Naive thymus-derived CD8-positive, alpha-beta T cell (primary cell): Measurements from ENCODE around the gene UBE2I. TPM values are rescaled to one million over a fixed set of nuclear protein-coding genes. Genes with fewer than 3 reads are reported as not detected.

Experiments used
- ATAC-seq, 2 donors: fragments of 150-1000 bp; cut with Tn5 transposase in 1 of 2; sonication (Bioruptor Pico), chemical (Tn5 transposase) in 1 of 2; 1 replicate in 1 of 2; 2 replicates in 1 of 2; pipeline ENCODE4 v1.10.0; 2021; ENCODE audit warnings: mild to moderate bottlenecking in 2 of 2, moderate library complexity in 2 of 2
- POLR2A ChIA-PET: fragments of 350-600 bp; sonication (Branson Sonifier 250); formaldehyde crosslinking; loops from one replicate; lab custom pipeline; 2021; ENCODE audit warnings: antibody characterized with exemption; lab: Charles Lee
- DNase-seq, 10 donors: peaks; one replicate each; pipeline versions ENCODE4 v3.0.0 to v3.0.0-alpha.2; 2020 to 2022
- H3K27ac Mint-ChIP-seq, 10 donors: one replicate each; pipeline ENCODE4 v1.8.0; 2020 to 2022; ENCODE audit warnings: mild to moderate bottlenecking in 10 of 10, mixed read lengths in 10 of 10, moderate library complexity in 4 of 10, inconsistent platforms in 1 of 10
- H3K27me3 Mint-ChIP-seq, 5 donors: one replicate each; pipeline ENCODE4 v1.8.0; 2021 to 2022; ENCODE audit warnings: mixed read lengths in 5 of 5
- H3K36me3 Mint-ChIP-seq, 3 donors: one replicate each; pipeline ENCODE4 v1.8.0; 2020 to 2022; ENCODE audit warnings: mixed read lengths in 3 of 3, mild to moderate bottlenecking in 2 of 3, inconsistent platforms in 1 of 3
- H3K4me1 Mint-ChIP-seq, 4 donors: one replicate each; pipeline ENCODE4 v1.8.0; 2021 to 2022; ENCODE audit warnings: mixed read lengths in 4 of 4
- H3K4me3 Mint-ChIP-seq, 10 donors: one replicate each; pipeline ENCODE4 v1.8.0; 2020 to 2022; ENCODE audit warnings: mild to moderate bottlenecking in 10 of 10, mixed read lengths in 10 of 10, moderate library complexity in 6 of 10, inconsistent platforms in 1 of 10
- H3K9me3 Mint-ChIP-seq, 9 donors: one replicate each; pipeline ENCODE4 v1.8.0; 2020 to 2022; ENCODE audit warnings: mixed read lengths in 9 of 9, mild to moderate bottlenecking in 3 of 9, inconsistent platforms in 1 of 9, moderate library complexity in 1 of 9
- polyA plus RNA-seq, 3 donors: library from polyadenylated mRNA; unstranded; fragments of 300-500 nt; fragmentation: Illumina TruSeq; gene quantifications; one replicate each; pipeline ENCODE4 v1.2.3, GENCODE V29; 2021
- total RNA-seq, 8 experiments: library from RNA in 2 of 8; stranded (reverse) in 2 of 8; gene quantifications; one replicate each; pipeline ENCODE4 v1.2.3 and lab custom pipeline; 2021 to 2026

The UBE2I gene
- total and polyA plus RNA-seq, 5 experiments from 2014 or later: 87.5 to 250 (median 89.6) TPM

DNA sequence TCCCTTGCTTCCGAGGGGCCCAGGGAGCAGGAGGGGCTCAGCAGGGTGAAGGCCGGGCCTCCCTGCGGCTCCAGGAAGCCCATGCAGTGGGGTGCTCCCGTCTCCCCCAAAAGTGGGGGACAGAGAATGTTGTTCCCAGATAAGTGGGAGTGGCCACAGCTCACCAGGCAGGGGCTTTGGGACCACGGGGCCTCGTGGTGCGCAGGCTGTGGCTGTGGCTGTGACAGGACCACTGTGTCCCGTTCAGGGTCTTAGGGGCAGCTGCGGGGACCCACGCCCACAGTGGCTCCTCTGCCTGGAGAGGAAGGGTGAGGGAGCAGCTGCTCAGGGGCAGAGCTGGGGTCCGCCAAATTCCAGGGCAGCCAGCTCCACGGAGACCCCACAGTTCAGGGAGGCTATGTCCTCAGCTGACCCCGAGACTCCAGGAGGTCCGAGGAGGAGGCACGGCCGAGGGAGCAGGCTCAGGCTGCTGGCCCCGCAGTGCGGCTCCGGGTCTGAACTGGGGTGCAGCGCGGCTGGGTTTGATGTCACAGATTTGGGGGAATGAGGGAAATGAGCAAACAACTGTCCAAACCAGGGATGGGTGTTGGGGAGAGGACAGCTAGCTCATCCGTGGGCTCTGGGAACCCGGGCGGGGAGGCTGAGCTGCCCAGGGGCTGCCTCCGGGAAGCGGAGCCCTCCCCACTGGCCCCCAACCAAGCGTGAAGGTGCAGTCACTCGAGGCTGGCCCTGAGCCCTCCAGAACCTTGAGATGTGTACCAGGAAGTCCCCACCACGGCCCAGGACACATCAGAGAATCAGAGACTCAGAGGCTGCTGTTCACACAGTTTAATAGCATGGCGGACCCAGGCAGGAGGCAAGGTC, 30.1 kb upstream of the UBE2I start:
- POLR2A ChIA-PET: no interaction called here
- Mint-ChIP-seq H3K27ac (no peak overlapping the region), H3K27me3 (peaks cover 0 to 36% (median 10%) of the 10 kb centered on the region in 5 donors), H3K9me3 (no peaks in the 10 kb centered on the region), H3K36me3 (no peaks in the 10 kb centered on the region), H3K4me1 (peaks cover 0 to 3% (median 1%) of the 10 kb centered on the region in 4 donors), H3K4me3 (no peak overlapping the region)
- DNase-seq (no peak), ATAC-seq (no peak)

DNA sequence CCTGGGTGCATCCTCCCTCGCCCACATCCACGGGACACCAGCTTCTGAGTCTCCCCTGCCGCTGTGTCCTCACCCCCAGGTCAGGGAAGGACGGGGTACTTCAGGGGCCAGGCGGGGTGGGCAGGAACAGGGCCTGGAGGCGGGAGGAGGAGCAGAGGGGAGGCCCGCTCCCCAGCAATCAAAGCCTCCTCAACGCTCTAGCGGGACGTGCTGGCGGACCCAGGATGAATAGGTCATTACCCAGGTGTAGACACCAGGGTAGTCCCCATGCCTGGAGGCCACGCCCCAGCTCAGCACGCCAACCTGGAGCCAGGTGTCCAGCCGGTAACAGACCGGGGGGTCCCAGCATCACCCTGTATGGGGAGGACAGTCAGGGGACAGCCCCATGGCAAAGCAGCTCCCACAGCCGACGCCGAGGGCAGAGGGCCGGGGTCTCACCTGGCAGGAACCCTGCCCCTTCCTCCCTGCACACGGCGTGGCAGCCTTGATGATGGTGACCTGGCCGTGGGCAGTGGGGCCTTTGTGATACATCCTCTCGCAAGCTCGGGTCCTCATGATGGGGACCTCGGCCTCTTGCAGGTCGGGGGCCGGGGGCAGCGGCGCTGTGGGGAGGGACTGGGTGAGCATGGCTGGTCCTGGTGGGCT, 29.4 kb upstream of the UBE2I start:
- POLR2A ChIA-PET: no interaction called here
- H3K4me1 Mint-ChIP-seq: peaks cover 0 to 3% (median 1%) of the 10 kb centered on the region in 4 donors
- no peak overlapping the region for H3K4me3 Mint-ChIP-seq
- peaks cover 0 to 37% (median 10%) of the 10 kb centered on the region in 5 donors for H3K27me3 Mint-ChIP-seq
- no peak overlapping the region for H3K27ac Mint-ChIP-seq
- DNase-seq: no peak
- ATAC-seq: no peak
- H3K9me3 Mint-ChIP-seq: no peaks in the 10 kb centered on the region
- no peaks in the 10 kb centered on the region for H3K36me3 Mint-ChIP-seq

DNA sequence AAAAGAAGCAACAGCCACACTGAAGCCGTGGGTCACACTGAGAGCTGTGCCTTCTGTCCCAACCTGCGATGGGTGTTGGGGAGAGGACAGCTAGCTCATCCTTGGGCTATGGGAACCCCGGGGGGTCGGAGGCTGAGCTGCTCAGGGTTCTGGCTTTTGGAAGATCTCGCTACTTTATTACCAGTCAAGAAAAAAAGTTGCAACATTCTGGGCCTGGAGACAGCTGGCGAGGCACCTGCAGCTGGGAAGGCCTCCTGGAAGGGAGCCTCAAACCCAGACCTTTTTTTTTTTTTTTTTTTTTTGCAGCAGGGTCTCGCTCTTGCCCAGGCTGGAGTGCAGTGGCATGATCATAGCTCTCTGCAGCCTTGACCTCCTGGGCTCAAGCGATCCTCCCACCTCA, 28.7 kb upstream of the UBE2I start:
- Mint-ChIP-seq H3K27me3 (peaks cover 0 to 30% (median 5%) of the 10 kb centered on the region in 5 donors), H3K9me3 (no peaks in the 10 kb centered on the region), H3K27ac (no peak overlapping the region), H3K4me3 (no peak overlapping the region), H3K4me1 (peaks cover 0 to 3% (median 1%) of the 10 kb centered on the region in 4 donors), H3K36me3 (no peaks in the 10 kb centered on the region)
- POLR2A ChIA-PET: no interaction called here
- no peak for ATAC-seq
- no peak for DNase-seq

DNA sequence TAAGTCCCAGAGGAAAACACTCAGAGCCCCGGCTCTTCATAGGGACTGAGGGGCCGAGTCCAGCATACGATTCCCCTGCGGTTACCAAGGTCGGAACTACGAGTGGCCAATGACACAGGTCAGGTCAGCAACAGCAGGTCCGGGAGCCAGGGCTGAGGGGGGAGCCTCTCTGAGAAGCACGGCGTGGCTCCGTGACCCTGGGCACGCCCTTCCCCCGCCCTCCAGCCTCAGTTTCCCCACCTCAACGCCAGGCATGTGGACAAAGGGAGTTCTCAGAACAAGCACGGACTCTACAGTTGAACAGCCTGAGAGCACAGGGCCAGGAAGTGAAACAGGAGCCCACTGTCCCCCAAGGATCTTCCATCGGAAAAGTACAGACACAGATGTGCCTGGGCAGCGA, 27.9 kb upstream of the UBE2I start:
- Mint-ChIP-seq H3K9me3 (no peaks in the 10 kb centered on the region), H3K27ac (no peak overlapping the region), H3K4me1 (peaks cover 0 to 3% (median 1%) of the 10 kb centered on the region in 4 donors), H3K36me3 (no peaks in the 10 kb centered on the region), H3K4me3 (no peak overlapping the region), H3K27me3 (peaks cover 0 to 25% (median 7%) of the 10 kb centered on the region in 5 donors)
- DNase-seq (no peak), ATAC-seq (no peak)
- POLR2A ChIA-PET: no interaction called here

DNA sequence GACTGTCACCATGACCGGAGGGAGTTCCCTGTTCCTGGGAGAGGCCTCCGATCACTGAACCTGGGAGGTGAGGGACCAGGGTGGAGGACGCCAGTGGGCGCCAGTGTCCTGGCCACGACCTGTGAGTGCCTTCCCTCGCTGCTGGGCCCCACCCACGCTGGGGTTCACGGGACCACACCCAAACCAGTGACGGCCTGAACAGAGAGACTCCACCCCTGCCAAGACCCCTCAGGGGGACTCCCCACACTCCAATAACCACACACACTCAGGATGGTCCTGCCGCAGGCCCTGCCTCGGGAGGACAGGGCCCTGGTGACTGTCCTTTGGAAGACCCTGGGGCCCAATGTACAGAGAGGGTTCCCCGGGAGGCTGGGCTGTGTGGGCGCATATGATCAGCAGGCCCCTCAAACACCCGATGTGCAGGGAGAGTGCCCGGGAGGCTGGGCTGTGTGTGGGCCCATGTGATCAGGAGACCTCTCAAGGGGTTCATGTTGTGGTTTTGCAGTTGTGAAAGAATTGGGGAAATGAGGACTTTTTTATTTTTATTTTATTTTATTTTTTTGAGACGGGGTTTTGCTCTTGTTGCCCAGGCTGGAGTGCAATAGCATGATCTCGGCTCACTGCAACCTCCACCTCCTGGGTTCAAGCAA, 27.0 kb upstream of the UBE2I start:
- H3K27ac Mint-ChIP-seq: no peak overlapping the region
- H3K4me3 Mint-ChIP-seq: no peak overlapping the region
- peaks cover 0 to 20% (median 8%) of the 10 kb centered on the region in 5 donors for H3K27me3 Mint-ChIP-seq
- ATAC-seq: no peak
- POLR2A ChIA-PET: no interaction called here
- peaks cover 0 to 3% (median 1%) of the 10 kb centered on the region in 4 donors for H3K4me1 Mint-ChIP-seq
- H3K9me3 Mint-ChIP-seq: no peaks in the 10 kb centered on the region
- no peak for DNase-seq
- no peaks in the 10 kb centered on the region for H3K36me3 Mint-ChIP-seq

DNA sequence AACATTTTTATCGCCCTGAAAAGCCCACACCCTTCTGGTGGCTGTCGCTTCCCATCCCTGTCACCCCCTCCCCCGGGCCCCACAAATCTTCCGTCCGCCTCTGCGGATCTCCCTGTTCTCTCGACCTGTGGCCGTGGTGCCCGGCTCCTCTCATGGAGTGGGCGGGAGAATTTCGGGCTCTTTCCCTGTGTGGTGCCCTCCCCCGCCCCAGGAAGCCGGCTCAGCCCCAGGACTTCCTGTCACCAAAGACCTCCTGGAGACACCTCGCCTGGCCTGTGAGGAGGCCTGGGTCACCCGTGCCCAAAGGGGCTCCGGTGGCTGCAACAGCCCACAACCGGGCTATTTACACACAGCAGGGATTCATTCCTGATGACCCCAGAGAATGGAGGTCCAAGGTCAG, 26.1 kb upstream of the UBE2I start:
- no peak overlapping the region for H3K4me3 Mint-ChIP-seq
- H3K9me3 Mint-ChIP-seq: no peaks in the 10 kb centered on the region
- peaks cover 0 to 3% (median 0%) of the 10 kb centered on the region in 4 donors for H3K4me1 Mint-ChIP-seq
- POLR2A ChIA-PET: no interaction called here
- H3K27ac Mint-ChIP-seq: peak overlapping the region in 1 of 10 donors; percentile 37
- no peak for ATAC-seq
- no peaks in the 10 kb centered on the region for H3K36me3 Mint-ChIP-seq
- peaks cover 2 to 23% (median 6%) of the 10 kb centered on the region in 5 donors for H3K27me3 Mint-ChIP-seq
- DNase-seq: no peak

DNA sequence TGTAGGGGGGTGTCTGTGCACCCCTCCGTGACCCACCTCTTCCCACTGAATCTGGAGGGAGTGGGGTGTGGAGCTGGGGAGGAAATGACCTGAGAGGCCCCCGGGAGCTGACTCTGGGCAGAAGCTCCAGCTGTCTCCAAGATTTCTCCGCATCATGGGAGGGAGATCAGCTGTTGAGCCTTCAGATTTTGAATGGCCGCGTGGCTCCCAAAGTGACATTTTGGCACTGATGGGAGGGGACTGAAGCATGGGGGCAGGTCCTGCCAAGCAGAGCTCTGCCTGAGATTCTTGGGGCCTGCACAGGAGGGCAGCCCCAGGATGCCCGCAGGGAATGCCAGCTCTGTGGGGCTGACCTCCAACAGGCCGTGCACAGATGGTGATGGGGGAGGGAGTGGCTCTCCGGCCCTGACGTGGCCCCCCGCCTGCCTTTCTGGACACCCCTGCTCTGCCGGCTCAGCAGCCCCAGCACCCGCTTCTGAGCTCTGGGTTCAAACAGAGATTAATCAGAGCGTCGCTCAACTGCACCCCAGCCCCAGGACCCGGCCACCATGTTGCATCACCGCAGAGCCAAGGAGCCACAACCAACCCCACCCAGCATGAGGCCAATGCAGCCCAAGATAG, 25.3 kb upstream of the UBE2I start:
- ATAC-seq (no peak), DNase-seq (no peak)
- peaks cover 1 to 5% (median 3%) of the 10 kb centered on the region in 4 donors for H3K4me1 Mint-ChIP-seq
- H3K27me3 Mint-ChIP-seq: peaks cover 2 to 24% (median 6%) of the 10 kb centered on the region in 5 donors
- H3K9me3 Mint-ChIP-seq: no peaks in the 10 kb centered on the region
- H3K36me3 Mint-ChIP-seq: no peaks in the 10 kb centered on the region
- H3K27ac Mint-ChIP-seq: no peak overlapping the region
- POLR2A ChIA-PET: no interaction called here
- H3K4me3 Mint-ChIP-seq: no peak overlapping the region

DNA sequence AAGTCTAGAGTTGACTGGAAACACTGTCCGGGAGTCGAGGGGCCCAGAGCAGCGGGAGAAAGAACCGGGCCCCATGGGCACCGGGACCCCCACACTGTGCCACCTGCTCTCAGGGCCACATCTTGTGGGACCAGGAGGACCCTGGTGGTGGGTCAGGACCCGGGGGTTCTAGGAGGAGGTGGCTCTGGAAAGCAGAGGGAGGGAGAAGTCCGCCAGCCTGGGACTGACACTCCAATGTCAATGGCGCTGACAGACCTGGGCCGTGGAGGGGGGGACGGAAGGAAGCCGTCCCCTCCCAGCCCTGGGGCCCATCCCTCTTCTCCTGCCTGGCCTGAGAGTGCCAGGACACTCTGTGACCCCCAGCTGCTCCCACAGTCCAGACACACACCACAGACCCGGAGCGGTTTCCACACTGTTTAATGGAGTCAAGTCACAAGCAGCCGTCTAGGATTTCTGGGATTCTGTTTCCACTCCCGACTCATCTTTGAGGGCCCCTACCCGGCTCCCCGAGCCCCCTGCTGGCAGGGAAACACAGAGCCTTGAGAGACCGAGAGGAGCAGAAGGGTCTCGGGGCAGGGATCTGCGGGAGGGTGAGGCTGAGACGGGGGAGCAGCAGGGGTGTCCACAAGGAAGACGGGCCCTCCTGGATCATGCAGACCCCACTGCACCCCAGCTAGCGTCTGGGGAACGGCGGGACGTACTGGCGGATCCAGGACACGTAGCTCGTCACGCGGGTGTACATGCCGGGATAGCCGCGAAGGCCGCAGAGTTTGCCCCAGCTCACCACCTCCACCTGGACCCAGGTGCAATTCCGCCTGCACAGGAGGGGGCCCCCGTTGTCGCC, 23.5 kb upstream of the UBE2I start:
- H3K27ac Mint-ChIP-seq: no peak overlapping the region
- no peaks in the 10 kb centered on the region for H3K36me3 Mint-ChIP-seq
- peaks cover 3 to 13% (median 8%) of the 10 kb centered on the region in 4 donors for H3K4me1 Mint-ChIP-seq
- no peak overlapping the region for H3K4me3 Mint-ChIP-seq
- POLR2A ChIA-PET: no interaction called here
- H3K9me3 Mint-ChIP-seq: no peaks in the 10 kb centered on the region
- H3K27me3 Mint-ChIP-seq: peaks cover 2 to 37% (median 10%) of the 10 kb centered on the region in 5 donors
- no peak for ATAC-seq
- no peak for DNase-seq

DNA sequence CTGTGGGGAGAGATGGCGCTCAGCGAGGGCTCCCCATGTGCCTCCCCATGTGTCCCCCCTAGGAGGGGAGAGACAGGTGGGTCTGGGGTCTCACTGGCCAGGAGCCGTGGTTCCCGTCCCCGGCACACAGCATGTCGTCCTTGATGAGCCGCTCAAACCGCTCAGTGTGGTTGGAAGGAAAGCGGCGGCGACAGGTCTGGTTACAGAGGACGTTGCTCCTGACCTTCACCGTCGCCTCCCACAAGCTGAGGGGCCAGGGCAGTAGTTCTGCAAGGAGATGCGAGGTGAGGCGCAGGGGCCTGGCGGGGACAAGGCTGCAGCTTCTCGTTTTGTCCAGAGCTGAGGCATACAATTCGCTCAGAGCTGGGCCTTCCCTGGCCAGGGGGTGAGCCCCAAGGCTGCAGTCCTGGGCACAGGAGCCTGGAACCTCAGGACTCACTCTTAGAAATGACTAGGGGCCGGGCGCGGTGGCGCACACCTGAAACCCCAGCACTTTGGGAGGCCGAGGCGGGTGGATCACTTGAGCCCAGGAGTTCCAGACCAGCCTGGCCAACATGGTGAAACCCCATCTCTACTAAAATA, 22.8 kb upstream of the UBE2I start:
- Mint-ChIP-seq H3K9me3 (no peaks in the 10 kb centered on the region), H3K4me1 (peaks cover 3 to 13% (median 8%) of the 10 kb centered on the region in 4 donors), H3K36me3 (no peaks in the 10 kb centered on the region), H3K4me3 (no peak overlapping the region), H3K27ac (no peak overlapping the region), H3K27me3 (peaks cover 4 to 42% (median 10%) of the 10 kb centered on the region in 5 donors)
- no peak for ATAC-seq
- DNase-seq: no peak
- POLR2A ChIA-PET: no interaction called here

DNA sequence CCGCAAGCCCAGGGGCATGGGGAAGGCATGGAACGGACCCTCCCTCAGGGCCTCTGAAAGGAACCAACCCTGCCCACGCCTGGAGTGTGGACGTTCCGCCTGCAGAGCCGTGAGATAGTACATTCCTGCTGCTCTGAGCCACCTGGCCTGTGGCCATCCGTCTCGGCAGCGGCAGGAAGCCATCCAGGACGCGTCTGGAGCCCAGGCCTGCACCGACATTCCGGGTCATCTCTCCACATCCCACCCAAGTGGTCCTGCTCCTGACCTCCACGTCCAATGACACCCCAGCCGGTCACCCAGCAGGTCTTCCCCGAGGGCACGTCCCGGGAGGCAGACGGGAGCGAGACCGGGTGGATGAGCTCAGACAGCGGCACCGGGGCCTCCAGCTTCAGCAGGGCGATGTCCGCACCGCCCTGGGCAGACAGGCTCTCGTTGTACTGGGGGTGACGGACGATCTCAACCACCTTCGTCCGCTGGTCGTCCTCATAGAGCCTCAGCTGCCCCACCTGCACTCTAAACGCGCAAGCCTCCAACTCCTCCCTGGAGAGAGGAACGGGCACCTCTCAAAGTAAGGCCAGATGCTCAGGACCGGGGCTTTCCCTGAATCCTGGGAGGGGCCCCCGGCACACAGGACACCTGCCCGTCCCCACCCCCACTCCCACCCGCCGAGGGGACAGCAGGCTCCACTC, 21.3 kb upstream of the UBE2I start:
- Mint-ChIP-seq H3K4me1 (peaks cover 3 to 13% (median 8%) of the 10 kb centered on the region in 4 donors), H3K27me3 (peaks cover 6 to 56% (median 16%) of the 10 kb centered on the region in 5 donors), H3K36me3 (no peaks in the 10 kb centered on the region), H3K4me3 (peak overlapping the region in 1 of 10 donors; percentile 16), H3K9me3 (no peaks in the 10 kb centered on the region), H3K27ac (no peak overlapping the region)
- POLR2A ChIA-PET: no interaction called here
- DNase-seq (no peak), ATAC-seq (no peak)

DNA sequence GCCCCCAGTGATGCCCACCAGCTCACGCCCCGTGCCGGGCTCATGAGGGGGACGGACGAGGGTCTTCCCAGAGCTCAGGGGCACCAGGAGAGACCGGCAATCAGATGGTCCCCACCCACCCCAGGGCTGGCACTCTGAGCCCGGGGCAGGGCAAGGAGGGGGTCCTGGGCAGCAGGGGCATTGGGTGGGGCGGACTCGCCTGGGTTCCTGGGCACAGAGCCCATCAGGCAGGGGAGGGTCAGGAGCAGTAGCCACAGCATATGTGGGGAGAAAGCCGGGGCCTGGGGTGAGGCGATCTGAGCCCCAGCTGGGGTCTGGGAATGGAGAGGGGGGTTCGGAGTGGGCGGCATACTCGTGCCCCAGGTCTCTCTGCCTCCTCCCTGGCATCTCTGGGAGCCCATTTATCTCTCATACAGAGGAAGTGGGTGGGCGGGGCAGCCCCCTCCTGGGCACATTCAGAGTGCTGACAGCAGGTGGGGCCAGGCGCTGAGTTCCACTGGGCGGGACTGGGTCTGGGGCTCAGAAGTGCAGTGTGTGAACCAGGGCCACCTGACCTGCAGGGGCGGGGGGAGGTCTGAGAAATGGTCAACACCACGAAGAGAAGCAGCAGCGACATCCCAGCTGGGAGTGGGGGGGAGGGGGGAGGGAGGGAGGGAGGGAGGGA, 20.5 kb upstream of the UBE2I start:
- DNase-seq: peak in 6 of 10 donors; percentile 27 to 73 (median 40)
- Mint-ChIP-seq H3K27me3 (peaks cover 7 to 64% (median 22%) of the 10 kb centered on the region in 5 donors), H3K27ac (no peak overlapping the region), H3K4me3 (peak overlapping the region in 7 of 10 donors; percentile 10 to 65 (median 48)), H3K9me3 (no peaks in the 10 kb centered on the region), H3K4me1 (peaks cover 0 to 13% (median 8%) of the 10 kb centered on the region in 4 donors), H3K36me3 (no peaks in the 10 kb centered on the region)
- peak; percentile 85 to 87 for ATAC-seq
- POLR2A ChIA-PET: interaction anchor here (0.6 kb wide), 1 partner anchor 14 kb away, joined by 5 read pairs; no protein-coding TSS in a partner anchor
